ENCODE results near the gene CRHBP.
"Not testable (repeated sequence)": the region's sequence is repeated elsewhere in the genome, so short reads cannot be mapped to it uniquely, and the experiment has no call there.

Gene CRHBP

DNA sequence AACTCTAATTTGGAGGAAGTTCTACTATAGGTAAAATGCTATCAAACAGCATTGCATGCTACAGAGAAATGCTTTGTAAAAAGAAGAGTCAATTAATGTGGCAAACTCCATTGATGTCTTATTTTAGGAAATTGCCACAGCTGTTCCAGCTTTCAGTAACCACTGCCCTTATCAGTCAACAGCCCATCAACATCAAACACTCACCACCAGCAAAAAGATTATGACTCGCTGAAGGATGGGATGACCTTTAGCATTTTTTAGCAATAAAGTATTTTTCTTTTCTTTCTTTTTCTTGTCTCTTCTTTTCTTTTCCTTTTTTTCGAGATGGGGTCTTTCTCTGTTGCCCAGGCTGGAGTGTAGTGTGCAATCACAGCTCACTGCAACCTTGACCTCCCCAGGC is 26.0 kb downstream of the CRHBP start:
- no peak for DNase-seq (ENCODE audit: low read depth)
- TF ChIP-seq, protein P1, sequence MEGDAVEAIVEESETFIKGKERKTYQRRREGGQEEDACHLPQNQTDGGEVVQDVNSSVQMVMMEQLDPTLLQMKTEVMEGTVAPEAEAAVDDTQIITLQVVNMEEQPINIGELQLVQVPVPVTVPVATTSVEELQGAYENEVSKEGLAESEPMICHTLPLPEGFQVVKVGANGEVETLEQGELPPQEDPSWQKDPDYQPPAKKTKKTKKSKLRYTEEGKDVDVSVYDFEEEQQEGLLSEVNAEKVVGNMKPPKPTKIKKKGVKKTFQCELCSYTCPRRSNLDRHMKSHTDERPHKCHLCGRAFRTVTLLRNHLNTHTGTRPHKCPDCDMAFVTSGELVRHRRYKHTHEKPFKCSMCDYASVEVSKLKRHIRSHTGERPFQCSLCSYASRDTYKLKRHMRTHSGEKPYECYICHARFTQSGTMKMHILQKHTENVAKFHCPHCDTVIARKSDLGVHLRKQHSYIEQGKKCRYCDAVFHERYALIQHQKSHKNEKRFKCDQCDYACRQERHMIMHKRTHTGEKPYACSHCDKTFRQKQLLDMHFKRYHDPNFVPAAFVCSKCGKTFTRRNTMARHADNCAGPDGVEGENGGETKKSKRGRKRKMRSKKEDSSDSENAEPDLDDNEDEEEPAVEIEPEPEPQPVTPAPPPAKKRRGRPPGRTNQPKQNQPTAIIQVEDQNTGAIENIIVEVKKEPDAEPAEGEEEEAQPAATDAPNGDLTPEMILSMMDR (IDR thresholded peaks at IDR 0.05; ENCODE audit: control insufficient read depth, extremely low read depth, insufficient read depth): no peak
- H3K4me3 ChIP-seq (ENCODE audit: low read depth, low read length): no peak overlapping the region

DNA sequence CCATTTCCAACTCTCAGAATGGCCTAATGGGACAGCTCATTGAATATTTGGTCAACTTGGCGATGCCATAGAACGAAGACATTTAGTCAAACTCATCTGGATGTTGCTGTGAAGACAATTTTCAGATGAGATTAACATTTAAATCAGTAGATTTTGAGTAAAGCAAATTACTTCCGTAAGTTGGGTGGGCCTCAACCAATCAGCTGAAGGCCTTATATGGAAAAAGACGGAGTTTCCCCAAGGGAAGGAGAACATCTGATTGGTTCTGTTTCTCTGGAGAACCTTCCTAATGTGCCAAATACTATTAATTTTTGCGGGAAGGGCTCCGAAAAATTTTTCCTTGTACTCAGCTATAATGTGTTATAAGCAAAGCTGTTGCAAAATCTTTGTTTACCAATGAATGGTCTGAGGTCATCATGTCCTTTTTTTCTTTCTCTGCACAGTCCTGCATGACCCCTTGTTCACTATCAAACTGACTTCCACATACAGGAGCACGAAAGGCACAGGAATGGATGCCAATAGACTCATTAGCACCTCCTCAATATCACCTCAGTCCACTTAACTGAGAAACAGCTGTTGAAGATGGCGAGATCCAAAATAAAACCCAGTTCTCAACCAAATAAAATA is 27.8 kb downstream of the CRHBP start:
- TF ChIP-seq, protein P1 (IDR thresholded peaks at IDR 0.05; ENCODE audit: control insufficient read depth, extremely low read depth, insufficient read depth): no peak
- H3K4me3 ChIP-seq (ENCODE audit: low read depth, low read length): no peak overlapping the region

DNA sequence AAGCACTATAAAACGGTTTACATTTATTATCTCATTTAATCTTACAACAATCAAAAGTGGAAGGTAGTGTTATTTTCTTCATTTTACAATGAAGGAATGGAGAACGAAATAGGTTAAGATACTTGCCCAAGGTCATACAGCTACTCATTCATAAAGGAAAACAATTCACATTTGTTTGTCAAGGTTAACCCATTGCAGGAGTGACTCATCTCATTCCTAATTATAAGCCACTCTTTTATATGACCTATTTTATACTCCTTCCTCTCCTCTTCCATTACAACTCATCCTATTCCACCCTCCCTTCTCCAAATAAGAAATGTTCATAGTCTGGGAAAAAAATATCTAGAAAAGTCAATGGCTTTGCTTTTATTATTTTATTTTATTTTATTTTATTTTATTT is 29.6 kb downstream of the CRHBP start:
- no peak overlapping the region for H3K4me3 ChIP-seq (ENCODE audit: low read depth, low read length)
- no peak for DNase-seq (ENCODE audit: low read depth)
- TF ChIP-seq, protein P1 (IDR thresholded peaks at IDR 0.05; ENCODE audit: control insufficient read depth, extremely low read depth, insufficient read depth): no peak

More for the DNA sequence above, 27.8 kb downstream of the CRHBP start:
- no peak for DNase-seq (ENCODE audit: low read depth)

DNA sequence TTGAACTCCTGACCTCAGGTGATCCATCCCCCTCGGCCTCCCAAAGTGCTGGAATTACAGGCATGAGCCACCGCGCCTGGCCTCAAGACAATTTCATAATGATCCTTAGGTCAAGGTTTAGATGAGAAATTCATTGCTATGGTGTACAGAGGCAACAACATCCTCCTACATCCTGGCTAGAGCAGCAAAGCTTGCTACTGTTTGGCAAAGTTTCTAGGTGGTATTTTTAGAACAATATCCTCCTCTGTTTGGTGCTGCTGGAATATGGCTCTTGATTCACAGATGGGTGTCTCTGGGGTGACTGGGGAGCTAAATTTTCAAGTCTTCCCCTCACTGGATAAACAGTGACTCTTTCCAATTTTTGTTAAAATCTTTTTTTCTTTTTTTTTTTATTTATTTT is 30.6 kb downstream of the CRHBP start:
- DNase-seq (ENCODE audit: low read depth): no peak
- TF ChIP-seq, protein P1 (IDR thresholded peaks at IDR 0.05; ENCODE audit: control insufficient read depth, extremely low read depth, insufficient read depth): no peak
- no peak overlapping the region for H3K4me3 ChIP-seq (ENCODE audit: low read depth, low read length)

DNA sequence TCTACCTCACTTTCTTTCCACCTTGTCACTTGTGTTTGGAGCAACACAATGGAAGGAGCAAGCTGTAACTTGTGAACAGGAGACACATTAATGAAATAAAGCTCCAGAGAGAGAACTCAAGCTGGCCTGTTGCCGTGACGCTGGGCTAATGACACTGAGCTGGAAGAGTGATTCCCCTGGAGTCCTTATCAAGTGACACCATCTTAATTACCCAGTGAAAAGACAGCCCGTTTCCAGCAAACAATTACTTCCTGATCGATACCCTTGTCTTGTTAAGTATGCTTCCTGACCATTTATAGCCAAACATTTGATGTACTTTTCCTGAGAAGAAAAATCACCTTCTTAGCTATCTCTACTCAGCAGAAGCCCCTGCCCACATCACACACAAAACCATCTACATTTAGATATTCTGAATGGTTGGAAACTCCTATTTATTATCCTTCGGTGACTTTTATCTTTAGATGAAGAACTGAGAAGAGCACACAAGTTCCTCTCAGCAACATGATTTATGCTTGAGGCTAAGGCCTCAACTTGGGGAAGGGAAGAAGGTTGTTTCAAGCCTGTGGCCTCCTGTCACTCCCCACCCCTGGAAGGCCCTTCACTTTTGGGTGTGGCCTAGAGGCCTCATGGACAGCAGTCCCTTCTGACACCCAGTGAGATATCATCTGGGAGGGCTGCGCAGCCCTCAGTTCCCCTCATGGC is 34.1 kb downstream of the CRHBP start:
- TF ChIP-seq, protein P1 (IDR thresholded peaks at IDR 0.05; ENCODE audit: control insufficient read depth, extremely low read depth, insufficient read depth): no peak
- no peak for DNase-seq (ENCODE audit: low read depth)
- H3K4me3 ChIP-seq (ENCODE audit: low read depth, low read length): no peak overlapping the region

DNA sequence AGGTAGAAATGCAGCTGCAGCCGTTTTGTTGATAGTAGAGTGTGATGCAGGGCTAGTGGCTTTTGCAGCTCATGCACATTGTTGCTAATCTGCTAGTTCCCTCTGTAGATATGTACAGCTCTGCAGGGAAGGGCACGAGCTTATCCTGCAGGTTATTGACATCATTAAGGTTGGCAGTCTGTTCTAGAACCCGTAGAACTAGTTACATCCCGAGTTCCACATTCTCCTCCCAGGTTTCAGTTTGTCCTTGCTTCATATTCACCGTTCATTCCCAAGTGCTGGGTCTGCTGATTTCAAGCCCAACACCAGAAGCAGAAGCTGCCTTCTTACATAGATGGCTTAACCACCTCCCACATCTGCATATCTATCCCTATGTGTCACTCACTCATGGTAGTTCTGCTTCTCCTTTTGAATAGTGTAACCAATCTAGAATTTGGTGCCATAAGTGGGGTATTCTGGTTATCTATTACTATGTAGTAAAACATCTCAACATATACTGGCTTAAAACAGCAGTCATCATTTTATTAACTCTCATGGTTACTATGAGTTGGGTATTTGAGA is 38.1 kb downstream of the CRHBP start:
- peak; percentile 50 for DNase-seq (ENCODE audit: low read depth)
- H3K4me3 ChIP-seq (ENCODE audit: low read depth, low read length): no peak overlapping the region
- TF ChIP-seq, protein P1 (IDR thresholded peaks at IDR 0.05; ENCODE audit: control insufficient read depth, extremely low read depth, insufficient read depth): no peak

DNA sequence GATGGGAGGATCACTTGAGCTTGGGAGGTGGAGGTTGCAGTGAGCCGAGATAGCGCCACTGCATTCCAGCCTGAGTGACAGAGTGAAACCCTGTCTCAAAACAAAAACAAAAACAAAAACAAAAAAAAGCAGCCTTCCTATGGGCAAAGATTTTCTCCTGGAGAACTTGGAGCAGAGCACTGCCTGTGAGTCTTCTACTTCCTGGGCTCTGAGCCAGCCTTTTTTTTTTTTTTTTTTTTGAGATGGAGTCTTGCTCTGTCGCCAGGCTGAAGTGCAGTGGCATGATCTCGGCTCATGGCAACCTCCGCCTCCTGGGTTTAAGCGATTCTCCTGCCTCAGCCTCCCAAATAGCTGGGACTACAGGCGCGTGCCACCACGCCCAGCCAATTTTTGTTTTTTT is 40.6 kb downstream of the CRHBP start:
- not testable (repeated sequence) for DNase-seq (ENCODE audit: low read depth); H3K4me3 ChIP-seq (ENCODE audit: low read depth, low read length)

All from LNCaP clone FGC (cell line).